Natural killer cell (primary cell): ENCODE results near the gene CALN1. TPM values are rescaled to one million over a fixed set of nuclear protein-coding genes. Genes with fewer than 3 reads are reported as not detected.

ENCODE experiments used
- ATAC-seq, 3 donors: fragments of 150-1000 bp in 2 of 3; fragments of 200-7000 bp in 1 of 3; cut with Tn5 transposase; 1 replicate in 1 of 3; 2 replicates in 2 of 3; pipeline ENCODE4 v1.10.0; 2021; ENCODE audit warnings: mild to moderate bottlenecking in 2 of 3, moderate library complexity in 2 of 3
- DNase-seq, 2 donors: peaks; one replicate each; pipeline versions ENCODE4 v3.0.0 to v3.0.0-alpha.2; 2013 to 2021; ENCODE audit warnings: mixed read lengths in 1 of 2
- H3K27ac ChIP-seq: one replicate; pipeline ENCODE4 v1.5.1; 2013; ENCODE audit warnings: mild to moderate bottlenecking, low read length
- H3K27me3 ChIP-seq: one replicate; pipeline ENCODE4 v1.6.1; 2013; ENCODE audit warnings: low read length; ENCODE audit not compliant: control insufficient read depth, insufficient read depth
- H3K36me3 ChIP-seq: one replicate; pipeline ENCODE4 v1.6.1; 2013; ENCODE audit warnings: low read length; ENCODE audit not compliant: control insufficient read depth, insufficient read depth
- H3K4me1 ChIP-seq: one replicate; pipeline ENCODE4 v1.6.1; 2013; ENCODE audit warnings: low read length; ENCODE audit not compliant: control insufficient read depth, insufficient read depth
- H3K4me3 ChIP-seq: one replicate; pipeline ENCODE4 v1.5.1; 2013; ENCODE audit warnings: low read length
- H3K9me3 ChIP-seq: one replicate; pipeline ENCODE4 v1.6.1; 2013; ENCODE audit warnings: low read length; ENCODE audit not compliant: control insufficient read depth, insufficient read depth
- H3K27ac Mint-ChIP-seq, 2 donors: one replicate each; pipeline ENCODE4 v1.8.0; 2022; ENCODE audit warnings: mild to moderate bottlenecking in 2 of 2, mixed read lengths in 2 of 2, moderate library complexity in 1 of 2
- H3K27me3 Mint-ChIP-seq, 2 donors: one replicate each; pipeline ENCODE4 v1.8.0; 2022; ENCODE audit warnings: low read depth in 2 of 2, mixed read lengths in 2 of 2
- H3K36me3 Mint-ChIP-seq: one replicate; pipeline ENCODE4 v1.8.0; 2022; ENCODE audit warnings: mixed read lengths
- H3K4me1 Mint-ChIP-seq, 2 donors: one replicate each; pipeline ENCODE4 v1.8.0; 2022; ENCODE audit warnings: mixed read lengths in 2 of 2
- H3K4me3 Mint-ChIP-seq: one replicate; pipeline ENCODE4 v1.8.0; 2022; ENCODE audit warnings: mild to moderate bottlenecking, moderate library complexity, mixed read lengths
- H3K9me3 Mint-ChIP-seq, 2 donors: one replicate each; pipeline ENCODE4 v1.8.0; 2022; ENCODE audit warnings: mixed read lengths in 2 of 2
- CTCF ChIP-seq: fragments of 200-600 bp; IDR thresholded peaks from one replicate; pipeline ENCODE4 v1.8.0; 2022; ENCODE audit warnings: antibody characterized with exemption
- WGBS: methylation state at CpG from one replicate; pipeline ENCODE4 v1.1.7; 2013; ENCODE audit warnings: missing lambda C conversion rate; ENCODE audit not compliant: insufficient coverage; 5-methylcytosine and 5-hydroxymethylcytosine counted together
- intact Hi-C: fragments of 100-400 bp; cut with micrococcal nuclease; formaldehyde crosslinking; loops from one replicate; pipeline ENCODE4 v1.14.2; 2022
- total RNA-seq, 4 donors: library from RNA; stranded (reverse); fragments of 120-200 nt in 1 of 4; gene quantifications; one replicate each; pipeline versions ENCODE4 v1.2.3 to v1.2.4, GENCODE V29; 2013 to 2022

Gene CALN1
- total RNA-seq, 3 donors from 2014 or later (not counting 1 experiment from before 2014, with no cell fraction given), result 0.18 TPM; not detected in 2

GRCh38 chr7:72112530-72112929 lies 299.6 kb downstream of the CALN1 start:
- no peak overlapping the region for H3K27ac ChIP-seq
- Mint-ChIP-seq H3K36me3 (no peaks in the 10 kb centered on the region), H3K27me3 (no peaks in the 10 kb centered on the region), H3K4me3 (no peak overlapping the region), H3K9me3 (peaks cover 6 to 7% of the 10 kb centered on the region in 2 donors), H3K4me1 (no peaks in the 10 kb centered on the region), H3K27ac (no peak overlapping the region)
- H3K4me3 ChIP-seq, result no peak overlapping the region
- DNase-seq (no peak), ATAC-seq (no peak)
- H3K9me3 ChIP-seq, result no peaks in the 10 kb centered on the region
- H3K4me1 ChIP-seq, result no peaks in the 10 kb centered on the region
- no peaks in the 10 kb centered on the region for H3K36me3 ChIP-seq
- no peaks in the 10 kb centered on the region for H3K27me3 ChIP-seq
- WGBS, result 91% methylated on average over 4 of the region's 4 CpGs
- intact Hi-C loops, result no loop called here
- no peak for TF ChIP-seq CTCF

- H3K27ac ChIP-seq, result no peak overlapping the region
- intact Hi-C loops, result no loop called here
- DNase-seq, result no peak
- peaks cover 6 to 10% of the 10 kb centered on the region in 2 donors for H3K9me3 Mint-ChIP-seq
- no peaks in the 10 kb centered on the region for H3K4me1 ChIP-seq
- no peaks in the 10 kb centered on the region for H3K27me3 Mint-ChIP-seq
- no peaks in the 10 kb centered on the region for H3K4me1 Mint-ChIP-seq
- H3K9me3 ChIP-seq, result no peaks in the 10 kb centered on the region
- H3K27me3 ChIP-seq, result no peaks in the 10 kb centered on the region
- no peaks in the 10 kb centered on the region for H3K36me3 ChIP-seq
- 95% methylated on average over 8 of the region's 8 CpGs for WGBS
- no peak overlapping the region for H3K4me3 Mint-ChIP-seq
- no peak for ATAC-seq
- H3K27ac Mint-ChIP-seq, result no peak overlapping the region
- H3K4me3 ChIP-seq, result no peak overlapping the region
- no peak for TF ChIP-seq CTCF
- H3K36me3 Mint-ChIP-seq, result no peaks in the 10 kb centered on the region
These were observed 301.1 kb downstream of the CALN1 start for GRCh38 chr7:72111086-72111485.

GRCh38 chr7:72109566-72109965 lies 302.6 kb downstream of the CALN1 start:
- Mint-ChIP-seq H3K4me1 (no peaks in the 10 kb centered on the region), H3K36me3 (no peaks in the 10 kb centered on the region), H3K27me3 (no peaks in the 10 kb centered on the region), H3K9me3 (peaks cover 6 to 10% of the 10 kb centered on the region in 2 donors), H3K27ac (no peak overlapping the region), H3K4me3 (no peak overlapping the region)
- no peaks in the 10 kb centered on the region for H3K27me3 ChIP-seq
- no peaks in the 10 kb centered on the region for H3K4me1 ChIP-seq
- no peak for TF ChIP-seq CTCF
- no peak overlapping the region for H3K4me3 ChIP-seq
- no peak overlapping the region for H3K27ac ChIP-seq
- no peaks in the 10 kb centered on the region for H3K9me3 ChIP-seq
- H3K36me3 ChIP-seq, result no peaks in the 10 kb centered on the region
- ATAC-seq, result peak in 1 of 3 donors; percentile 21
- intact Hi-C loops, result no loop called here
- WGBS, result 95% methylated on average over 8 of the region's 8 CpGs
- DNase-seq, result no peak

- no peak overlapping the region for H3K4me3 Mint-ChIP-seq
- DNase-seq (no peak), ATAC-seq (no peak)
- H3K27ac Mint-ChIP-seq, result no peak overlapping the region
- no peaks in the 10 kb centered on the region for H3K36me3 ChIP-seq
- no peak overlapping the region for H3K4me3 ChIP-seq
- intact Hi-C loops, result no loop called here
- no peaks in the 10 kb centered on the region for H3K36me3 Mint-ChIP-seq
- H3K27me3 Mint-ChIP-seq, result no peaks in the 10 kb centered on the region
- WGBS, result 76% methylated on average over 1 of the region's 1 CpG
- no peaks in the 10 kb centered on the region for H3K27me3 ChIP-seq
- H3K27ac ChIP-seq, result no peak overlapping the region
- H3K4me1 Mint-ChIP-seq, result no peaks in the 10 kb centered on the region
- TF ChIP-seq CTCF, result no peak
- H3K9me3 Mint-ChIP-seq, result peaks cover 6 to 11% of the 10 kb centered on the region in 2 donors
- H3K9me3 ChIP-seq, result no peaks in the 10 kb centered on the region
- H3K4me1 ChIP-seq, result no peaks in the 10 kb centered on the region
These were observed 305.7 kb downstream of the CALN1 start for GRCh38 chr7:72106405-72106804.
